A549 (cell line): ENCODE results near the gene ICAM4.

Experiments
- CTCF ChIP-seq: fragments of >200 bp; sonication (Bioruptor Twin); formaldehyde crosslinking; IDR thresholded peaks from 3 replicates; pipeline ENCODE4 v1.5.1; 2016
- E2F6 ChIP-seq: IDR thresholded peaks from 2 replicates; pipeline ENCODE4 v1.6.1; 2012; ENCODE audit warnings: low read depth, borderline replicate concordance
- EP300 ChIP-seq, 2 experiments: fragments of >200 bp; sonication (Bioruptor Twin); formaldehyde crosslinking; IDR thresholded peaks; 2 replicates in 1 of 2; 3 replicates in 1 of 2; pipeline ENCODE4 v1.6.1; 2016 to 2017
- ESRRA ChIP-seq: fragments of 150-350 bp; IDR thresholded peaks from 2 replicates; pipeline ENCODE4 v1.6.1; 2014; ENCODE audit warnings: mild to moderate bottlenecking, low read length, borderline replicate concordance
- JUN ChIP-seq, 2 experiments: fragments of >200 bp; sonication (Bioruptor Twin); formaldehyde crosslinking; IDR thresholded peaks; 2 replicates in 1 of 2; 3 replicates in 1 of 2; pipeline ENCODE4 v1.6.1; 2016 to 2017
- MAFK ChIP-seq: fragments of 450-650 bp; IDR thresholded peaks from 2 replicates; pipeline ENCODE4 v1.6.1; 2014; ENCODE audit not compliant: partially characterized antibody
- MYC ChIP-seq: IDR thresholded peaks from 2 replicates; pipeline ENCODE4 v1.6.1; 2012; ENCODE audit warnings: mild to moderate bottlenecking, inconsistent platforms, low read length, improper control_type of control experiment, borderline replicate concordance
- RAD21 ChIP-seq, 2 experiments: fragments of >200 bp in 1 of 2; sonication (Bioruptor Twin) in 1 of 2; formaldehyde crosslinking in 1 of 2; IDR thresholded peaks in 1 of 2; conservative IDR thresholded peaks in 1 of 2; 2 replicates in 1 of 2; 3 replicates in 1 of 2; pipeline ENCODE4 v1.6.1; 2012 to 2018; ENCODE audit warnings: inconsistent platforms in 1 of 2
- RCOR1 ChIP-seq: fragments of 150-350 bp; IDR thresholded peaks from 2 replicates; pipeline ENCODE4 v1.6.1; 2014; ENCODE audit warnings: antibody characterized with exemption, low read length, low read depth
- TF ChIP-seq, protein P1 (sequence below): fragments of 200-600 bp; sonication (generic); IDR thresholded peaks from 2 replicates; pipeline ENCODE4 v1.6.1; 2016; ENCODE audit warnings: antibody characterized with exemption, mild to moderate bottlenecking, moderate library complexity

- TF ChIP-seq CTCF (no peak), JUN (IDR thresholded peaks at IDR 0.05) (no peak), E2F6 (no peak), MYC (no peak), RAD21 (conservative IDR thresholded peaks at IDR 0.05 in 1 of 2, IDR thresholded peaks at IDR 0.05 in 1 of 2) (no peak), MAFK (no peak), RCOR1 (no peak), ESRRA (no peak), EP300 (IDR thresholded peaks at IDR 0.05) (no peak)
- TF ChIP-seq, protein P1, sequence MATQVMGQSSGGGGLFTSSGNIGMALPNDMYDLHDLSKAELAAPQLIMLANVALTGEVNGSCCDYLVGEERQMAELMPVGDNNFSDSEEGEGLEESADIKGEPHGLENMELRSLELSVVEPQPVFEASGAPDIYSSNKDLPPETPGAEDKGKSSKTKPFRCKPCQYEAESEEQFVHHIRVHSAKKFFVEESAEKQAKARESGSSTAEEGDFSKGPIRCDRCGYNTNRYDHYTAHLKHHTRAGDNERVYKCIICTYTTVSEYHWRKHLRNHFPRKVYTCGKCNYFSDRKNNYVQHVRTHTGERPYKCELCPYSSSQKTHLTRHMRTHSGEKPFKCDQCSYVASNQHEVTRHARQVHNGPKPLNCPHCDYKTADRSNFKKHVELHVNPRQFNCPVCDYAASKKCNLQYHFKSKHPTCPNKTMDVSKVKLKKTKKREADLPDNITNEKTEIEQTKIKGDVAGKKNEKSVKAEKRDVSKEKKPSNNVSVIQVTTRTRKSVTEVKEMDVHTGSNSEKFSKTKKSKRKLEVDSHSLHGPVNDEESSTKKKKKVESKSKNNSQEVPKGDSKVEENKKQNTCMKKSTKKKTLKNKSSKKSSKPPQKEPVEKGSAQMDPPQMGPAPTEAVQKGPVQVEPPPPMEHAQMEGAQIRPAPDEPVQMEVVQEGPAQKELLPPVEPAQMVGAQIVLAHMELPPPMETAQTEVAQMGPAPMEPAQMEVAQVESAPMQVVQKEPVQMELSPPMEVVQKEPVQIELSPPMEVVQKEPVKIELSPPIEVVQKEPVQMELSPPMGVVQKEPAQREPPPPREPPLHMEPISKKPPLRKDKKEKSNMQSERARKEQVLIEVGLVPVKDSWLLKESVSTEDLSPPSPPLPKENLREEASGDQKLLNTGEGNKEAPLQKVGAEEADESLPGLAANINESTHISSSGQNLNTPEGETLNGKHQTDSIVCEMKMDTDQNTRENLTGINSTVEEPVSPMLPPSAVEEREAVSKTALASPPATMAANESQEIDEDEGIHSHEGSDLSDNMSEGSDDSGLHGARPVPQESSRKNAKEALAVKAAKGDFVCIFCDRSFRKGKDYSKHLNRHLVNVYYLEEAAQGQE, result no peak
Measured at GRCh38 chr19:10246511-10246910, 40.2 kb upstream of the ICAM4 start.
